GM12892 (cell line): Measurements from ENCODE around the gene LCE2D. TPM values are rescaled to one million over a fixed set of nuclear protein-coding genes. Genes with fewer than 3 reads are reported as not detected.
A peak's percentile ranks its signal among the peaks of the same experiment; 100 is the strongest.

Source experiments
- DNase-seq: peaks from one replicate; pipeline ENCODE4 v3.0.0; 2011; ENCODE audit not compliant: insufficient read length
- FAIRE-seq: peaks from 2 replicates; lab custom pipeline; 2011; peaks lifted over from hg19 to GRCh38; lab: Jason Lieb, UNC
- POLR2A ChIP-seq: IDR thresholded peaks from 2 replicates; pipeline ENCODE4 v1.6.1; 2011; ENCODE audit warnings: low read depth, low read length, control low read depth
- POLR2AphosphoS5 ChIP-seq: IDR thresholded peaks from 2 replicates; pipeline ENCODE4 v1.6.1; 2011; ENCODE audit warnings: low read depth, low read length, control low read depth
- TAF1 ChIP-seq: IDR thresholded peaks from 2 replicates; pipeline ENCODE4 v1.6.1; 2011; ENCODE audit warnings: low read depth, mild to moderate bottlenecking, control low read depth, low read length, borderline replicate concordance
- polyA plus RNA-seq: library from polyadenylated mRNA; unstranded; fragments of >200 nt; gene quantifications from one replicate; pipeline ENCODE4 v1.2.1, GENCODE V29; 2012; ENCODE audit warnings: missing spikeins, inconsistent platforms; ENCODE audit not compliant: missing spikeins

The LCE2D gene, protein sequence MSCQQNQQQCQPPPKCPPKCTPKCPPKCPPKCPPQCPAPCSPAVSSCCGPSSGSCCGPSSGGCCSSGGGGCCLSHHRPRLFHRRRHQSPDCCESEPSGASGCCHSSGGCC
- not detected for polyA plus RNA-seq

DNA sequence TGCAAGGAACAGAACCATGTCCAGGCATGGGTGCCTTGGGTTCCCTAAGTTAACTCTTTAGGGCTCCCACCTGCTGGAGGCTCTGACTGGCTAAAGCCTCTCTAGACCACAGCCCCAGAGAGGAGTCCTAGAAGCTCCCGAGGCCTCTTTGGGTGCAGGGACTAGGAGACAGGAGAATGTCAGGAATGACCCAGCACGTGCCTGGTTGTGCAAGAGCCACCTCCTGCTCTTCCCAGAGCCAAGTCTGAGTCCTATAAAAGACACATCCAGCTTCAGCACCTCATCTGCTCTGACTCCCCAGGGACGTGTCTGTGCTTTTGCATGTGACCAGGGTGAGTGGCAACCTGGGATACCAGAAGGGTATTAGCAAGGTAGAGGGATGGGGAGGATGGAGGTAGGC, at the start of gene LCE2D:
LCE2D (plus strand) TSS at position 283 of the 400 bp plus-strand sequence. CDS start 726 bp downstream, outside the sequence.
- TF ChIP-seq TAF1 (no peak), POLR2A (no peak), POLR2AphosphoS5 (no peak)
- no peak for FAIRE-seq
- no peak for DNase-seq

DNA sequence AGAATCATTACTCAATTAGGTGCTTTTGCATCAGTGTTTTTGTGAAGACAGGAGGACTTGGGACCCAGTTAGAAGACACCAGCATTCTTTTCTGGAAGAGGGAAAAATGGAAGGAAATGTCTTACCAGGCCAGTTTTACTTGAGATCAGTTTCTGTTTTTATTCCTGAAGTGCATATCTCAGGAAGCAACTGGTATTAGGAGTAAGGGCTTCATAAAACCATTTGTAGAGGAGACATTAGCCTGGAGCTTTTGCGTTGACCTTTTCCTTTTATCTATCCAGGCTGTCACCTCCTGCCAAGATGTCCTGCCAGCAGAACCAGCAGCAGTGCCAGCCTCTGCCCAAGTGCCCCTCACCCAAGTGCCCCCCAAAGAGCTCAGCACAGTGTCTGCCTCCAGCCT, 49.7 kb upstream of the LCE2D start, which contains the start of gene LCE3B:
LCE3B (plus strand) TSS at position 301 of the 400 bp plus-strand sequence; CDS start at position 301, 0 bp downstream.
- no peak for DNase-seq
- TF ChIP-seq POLR2AphosphoS5 (no peak), POLR2A (no peak), TAF1 (no peak)
- FAIRE-seq: no peak

- TF ChIP-seq TAF1 (no peak), POLR2AphosphoS5 (no peak), POLR2A (no peak)
- DNase-seq: no peak
- no peak for FAIRE-seq
Measured at GRCh38 chr1:152621993-152622392, 41.2 kb upstream of the LCE2D start.

- no peak for FAIRE-seq
Measured at GRCh38 chr1:152622803-152623202, 40.4 kb upstream of the LCE2D start, which contains the start of gene LCE3A. Gene LCE3A (minus strand): TSS chr1:152623103. CDS start chr1:152623103, 0 bp downstream.

GRCh38 chr1:152623203-152623844, 39.9 kb upstream of the LCE2D start:
- TF ChIP-seq TAF1: no peak
- TF ChIP-seq POLR2AphosphoS5: no peak
- TF ChIP-seq POLR2A: no peak
- DNase-seq (peak; percentile 37), FAIRE-seq (no peak)

More at GRCh38 chr1:152622803-152623202, 40.4 kb upstream of the LCE2D start, which contains the start of gene LCE3A:
- DNase-seq: no peak
- TF ChIP-seq TAF1 (no peak), POLR2AphosphoS5 (no peak), POLR2A (no peak)

GRCh38 chr1:152626744-152627143, 36.4 kb upstream of the LCE2D start:
- DNase-seq: no peak
- FAIRE-seq: no peak
- TF ChIP-seq TAF1 (no peak), POLR2A (no peak), POLR2AphosphoS5 (no peak)

GRCh38 chr1:152630596-152630995, 32.6 kb upstream of the LCE2D start:
- FAIRE-seq: no peak
- no peak for TF ChIP-seq POLR2A
- TF ChIP-seq TAF1: no peak
- no peak for TF ChIP-seq POLR2AphosphoS5
- no peak for DNase-seq

DNA sequence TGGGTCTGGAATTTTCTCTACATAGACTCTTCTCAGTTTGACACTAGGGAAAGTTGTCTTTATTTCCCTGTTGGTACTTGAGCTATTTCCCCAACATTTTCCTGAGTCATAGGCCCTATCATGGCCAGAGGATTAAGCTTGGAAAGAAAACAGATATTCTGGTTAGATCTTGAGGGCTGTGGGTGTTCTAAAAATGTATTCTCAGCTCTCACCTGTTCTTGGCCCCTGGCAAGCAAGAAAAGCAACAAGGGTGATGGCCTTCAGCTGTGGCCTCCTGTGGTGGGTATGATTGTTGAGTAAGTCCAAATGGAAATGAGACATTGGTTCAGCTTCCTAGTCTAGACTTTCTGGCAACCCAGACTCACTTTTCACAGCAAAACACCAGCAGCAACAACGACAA, 22.8 kb upstream of the LCE2D start:
- FAIRE-seq: no peak
- TF ChIP-seq TAF1: no peak
- TF ChIP-seq POLR2A: no peak
- TF ChIP-seq POLR2AphosphoS5: no peak
- no peak for DNase-seq

- DNase-seq (no peak), FAIRE-seq (no peak)
- TF ChIP-seq TAF1: no peak
- TF ChIP-seq POLR2A: no peak
Measured at GRCh38 chr1:152643945-152644344, 19.2 kb upstream of the LCE2D start.

DNA sequence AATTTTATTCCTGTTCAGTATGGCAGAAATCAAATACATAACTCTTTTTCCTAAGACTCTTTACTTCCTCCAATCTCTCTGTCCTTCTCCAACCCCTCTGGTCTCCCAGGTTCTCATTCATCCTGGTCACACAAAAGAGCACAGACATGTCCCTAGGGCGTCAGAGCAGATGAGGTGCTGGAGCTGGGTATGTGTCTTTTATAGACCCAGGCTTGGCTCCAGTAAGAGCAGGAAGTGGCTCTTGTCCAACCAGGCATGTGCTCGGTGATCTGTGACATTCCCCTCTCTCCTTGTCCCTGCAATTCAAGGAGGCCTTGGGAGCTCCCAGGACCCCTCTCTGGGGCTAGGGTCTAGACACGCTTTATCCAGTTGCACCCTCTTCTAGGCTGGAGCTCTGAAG, 18.0 kb upstream of the LCE2D start:
- FAIRE-seq (no peak), DNase-seq (no peak)
- TF ChIP-seq POLR2A (no peak), POLR2AphosphoS5 (no peak), TAF1 (no peak)

DNA sequence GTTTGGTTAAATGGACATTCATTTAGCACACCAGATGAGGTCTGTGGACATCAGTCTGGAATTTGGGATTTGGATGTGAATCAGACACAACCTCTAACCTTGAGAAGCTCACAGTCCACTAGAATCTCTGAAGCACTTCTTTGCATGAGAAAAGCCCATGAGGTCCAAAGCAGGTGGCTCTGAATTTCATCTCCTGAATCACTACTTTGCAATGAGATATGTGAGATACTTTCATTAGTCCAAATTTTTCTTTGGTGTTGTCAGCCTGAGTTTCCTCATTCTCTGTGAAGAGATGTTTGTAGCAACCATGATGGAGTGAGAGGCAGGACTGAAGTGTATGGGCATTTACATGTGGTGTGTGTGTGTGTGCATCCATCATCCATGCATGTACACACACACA, 16.5 kb upstream of the LCE2D start:
- no peak for DNase-seq
- TF ChIP-seq TAF1 (no peak), POLR2AphosphoS5 (no peak), POLR2A (no peak)
- FAIRE-seq: no peak

DNA sequence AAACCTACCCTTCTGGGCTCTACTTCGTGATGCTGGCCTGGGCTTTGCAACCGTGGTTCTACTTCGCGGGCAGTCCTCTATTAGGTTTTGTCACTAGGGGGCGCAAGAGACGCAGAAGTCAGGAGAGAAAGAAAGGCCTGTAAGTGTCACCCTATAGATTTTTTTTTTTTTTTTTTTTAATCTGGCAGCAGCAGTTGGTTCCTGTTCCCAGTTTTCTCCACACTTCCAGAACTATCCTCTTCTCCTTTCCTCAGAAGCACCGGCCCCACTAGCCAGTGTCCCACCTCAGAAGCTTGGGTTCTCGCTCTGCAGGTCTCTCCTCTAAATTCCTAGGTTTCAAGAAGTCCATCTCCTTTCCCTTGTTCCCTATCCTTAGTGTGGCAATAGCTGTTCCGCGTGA, 9.1 kb upstream of the LCE2D start:
- TF ChIP-seq POLR2A (no peak), POLR2AphosphoS5 (no peak), TAF1 (no peak)
- FAIRE-seq (peak; percentile 70), DNase-seq (peak; percentile 28)
